GM19043 (cell line): ENCODE data around the gene PSME1.
A peak's percentile ranks its signal among the peaks of the same experiment; 100 is the strongest.

Experiments
- ATAC-seq: cut with Tn5 transposase; IDR thresholded peaks from one replicate; pipeline ENCODE4 v1.9.1; 2021; ENCODE audit warnings: low read depth; ENCODE audit not compliant: unreplicated experiment

PSME1 gene

GRCh38 chr14:24164518-24164991 is 28.6 kb downstream of the PSME1 start:
- no peak for ATAC-seq

DNA sequence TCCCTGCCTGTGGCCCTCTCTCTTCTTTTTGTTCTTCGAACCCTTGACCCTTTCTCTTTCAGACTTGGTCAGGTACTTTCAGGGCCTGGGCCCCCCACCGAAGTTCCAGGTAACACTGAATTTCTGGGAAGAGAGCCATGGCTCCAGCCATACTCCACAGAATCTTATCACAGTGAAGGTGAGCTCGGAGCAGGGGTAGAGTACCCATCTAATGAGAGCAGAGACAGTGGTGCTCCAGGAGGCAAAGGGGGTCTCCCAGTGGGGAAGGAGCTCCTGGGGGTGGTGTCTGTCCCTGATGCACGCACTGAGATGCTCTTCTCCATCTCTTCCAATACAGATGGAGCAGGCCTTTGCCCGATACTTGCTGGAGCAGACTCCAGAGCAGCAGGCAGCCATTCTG is 29.8 kb downstream of the PSME1 start:
- no peak for ATAC-seq

DNA sequence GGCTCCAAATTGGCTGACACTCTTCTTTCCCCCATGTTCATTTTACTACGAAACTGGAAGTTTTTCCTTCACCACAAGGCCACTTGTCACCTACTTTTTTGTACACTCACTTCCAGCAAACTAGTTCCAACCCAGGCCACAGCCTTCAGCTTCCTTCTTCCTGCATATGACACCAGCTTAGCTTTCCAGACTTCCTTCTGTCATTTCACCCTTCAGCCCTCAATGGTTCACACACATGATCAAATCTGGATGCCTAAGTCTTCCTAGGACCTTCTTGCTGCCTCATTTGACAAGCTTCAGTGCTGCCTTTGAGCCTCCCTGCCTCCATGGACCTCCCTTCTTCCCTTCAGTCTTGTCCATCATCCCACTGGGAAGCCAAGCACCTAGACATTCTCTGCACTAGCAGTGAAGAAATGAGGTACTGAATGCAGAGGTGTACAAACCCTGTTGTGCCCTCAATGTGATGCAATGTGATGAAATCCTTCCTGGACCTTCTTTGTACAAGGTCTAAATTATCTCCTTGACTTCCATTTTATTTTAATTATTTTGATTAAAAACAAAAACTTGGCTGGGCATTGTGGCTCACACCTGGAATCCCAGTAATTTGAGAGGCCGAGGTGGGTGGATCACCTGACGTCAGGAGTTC is 31.6 kb downstream of the PSME1 start:
- no peak for ATAC-seq

DNA sequence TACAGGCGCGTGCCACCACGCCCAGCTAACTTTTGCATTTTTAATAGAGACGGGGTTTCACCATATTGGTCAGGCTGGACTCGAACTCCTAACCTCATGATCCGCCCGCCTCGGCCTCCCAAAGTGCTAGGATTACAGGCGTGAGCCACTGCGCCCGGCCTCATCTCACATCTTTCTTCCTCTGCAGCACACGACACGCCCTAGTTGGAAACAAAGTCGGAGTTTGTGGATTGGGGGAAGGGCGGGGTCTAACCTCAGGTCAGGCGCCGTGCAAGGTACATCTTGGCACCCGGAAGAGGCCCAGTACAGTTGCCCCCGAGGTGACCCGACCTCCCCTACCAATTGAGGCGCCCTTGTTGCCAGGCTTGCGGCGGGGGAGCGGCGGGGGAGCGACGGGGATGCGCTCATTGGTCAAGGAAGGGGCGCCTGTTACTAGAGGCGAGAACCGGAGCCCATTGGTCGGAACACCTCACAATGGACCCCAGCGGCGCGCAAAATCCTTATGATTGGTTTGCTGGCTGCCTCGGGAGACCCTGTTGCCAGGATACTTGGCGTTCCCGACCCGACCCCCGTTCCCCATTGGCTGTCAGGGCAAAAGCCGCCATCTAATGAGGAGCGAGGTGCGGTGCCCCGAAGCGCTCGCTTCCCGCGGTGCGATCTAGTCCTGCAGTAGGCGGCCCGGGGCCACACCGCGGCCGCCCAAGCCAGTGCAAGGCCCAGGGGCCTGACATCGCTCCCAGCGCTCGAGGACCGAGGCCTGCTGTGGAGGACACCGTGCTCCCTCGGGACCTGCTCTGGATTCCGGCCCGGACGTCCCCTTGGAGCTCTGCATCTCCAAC is 35.6 kb downstream of the PSME1 start, which contains the start of gene REC8:
Gene REC8 (plus strand): TSS at position 659 of the 839 bp plus-strand sequence. CDS start 473 bp downstream, outside the sequence.
- ATAC-seq, result peak; percentile 83

GRCh38 chr14:24172261-24172860 is 36.4 kb downstream of the PSME1 start:
- ATAC-seq, result no peak

DNA sequence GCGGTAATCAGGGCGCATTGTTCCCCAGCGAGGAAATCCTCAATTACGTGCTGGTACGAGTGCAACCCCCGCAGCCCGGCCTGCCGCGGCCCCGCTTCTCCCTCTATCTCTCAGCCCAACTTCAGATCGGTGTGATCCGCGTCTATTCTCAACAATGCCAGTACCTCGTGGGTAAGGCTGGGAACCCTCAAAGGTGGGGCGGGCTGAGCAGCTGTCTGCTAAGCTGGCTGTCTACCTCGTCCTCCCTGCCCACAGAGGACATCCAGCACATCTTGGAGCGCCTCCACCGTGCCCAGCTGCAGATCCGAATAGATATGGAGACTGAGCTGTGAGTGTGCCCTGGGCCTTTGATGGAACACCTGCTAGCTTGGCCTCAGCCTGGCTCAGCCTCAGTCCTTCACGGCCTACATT is 36.9 kb downstream of the PSME1 start:
- ATAC-seq, result no peak

- ATAC-seq, result no peak
These were observed 40.6 kb downstream of the PSME1 start for GRCh38 chr14:24176599-24176998.

GRCh38 chr14:24177041-24177825 is 41.2 kb downstream of the PSME1 start:
- ATAC-seq, result no peak

DNA sequence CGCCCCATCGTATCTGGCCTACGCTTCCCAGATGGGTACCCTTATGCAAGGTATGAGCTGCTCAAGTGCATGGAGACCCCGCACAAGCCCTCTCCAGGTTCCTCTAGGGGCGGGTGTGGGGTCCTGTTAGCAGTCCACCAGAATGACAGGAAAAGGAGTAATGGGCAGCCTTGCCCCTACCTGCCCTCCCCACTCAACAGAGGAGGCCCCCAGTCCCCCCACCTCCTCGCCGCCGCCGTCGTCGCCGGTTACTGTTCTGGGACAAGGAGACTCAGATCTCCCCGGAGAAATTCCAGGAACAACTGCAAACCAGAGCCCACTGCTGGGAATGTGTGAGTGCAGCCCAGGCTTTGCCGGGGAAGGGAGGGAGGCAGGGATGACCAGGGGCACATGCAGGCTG is 41.9 kb downstream of the PSME1 start:
- no peak for ATAC-seq

DNA sequence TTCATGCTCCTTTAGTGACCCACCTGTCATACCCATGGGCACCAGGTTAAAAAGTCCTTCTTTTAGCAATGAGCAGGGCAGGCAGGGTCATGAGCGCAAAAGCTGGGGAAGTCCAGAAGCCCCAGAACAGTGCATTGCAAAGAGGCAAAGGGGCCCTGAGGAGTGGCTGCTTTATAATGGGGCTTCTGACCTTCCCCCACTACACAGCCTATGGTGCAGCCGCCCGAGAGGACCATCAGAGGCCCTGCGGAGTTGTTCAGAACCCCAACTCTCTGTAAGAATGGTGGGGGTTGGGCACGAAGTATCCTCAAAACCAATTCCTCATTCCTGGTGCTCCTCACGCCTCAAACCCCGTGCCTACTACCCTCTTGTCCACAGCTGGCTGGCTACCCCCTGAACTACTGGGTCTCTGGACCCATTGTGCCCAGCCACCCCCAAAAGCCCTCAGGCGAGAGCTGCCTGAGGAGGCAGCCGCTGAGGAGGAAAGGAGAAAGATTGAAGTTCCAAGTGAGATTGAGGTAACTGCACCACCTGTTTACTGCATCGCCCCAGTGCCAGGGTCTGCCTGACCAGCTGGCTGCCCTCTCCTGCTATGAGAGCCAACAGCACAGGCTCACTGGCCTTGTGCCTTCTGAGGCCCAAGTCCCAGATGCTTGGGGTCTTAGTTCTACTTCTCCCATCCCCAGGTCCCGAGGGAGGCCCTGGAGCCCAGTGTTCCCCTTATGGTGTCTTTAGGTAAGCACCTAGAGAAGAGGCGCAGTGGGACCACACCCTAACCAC is 42.6 kb downstream of the PSME1 start:
- ATAC-seq, result no peak

DNA sequence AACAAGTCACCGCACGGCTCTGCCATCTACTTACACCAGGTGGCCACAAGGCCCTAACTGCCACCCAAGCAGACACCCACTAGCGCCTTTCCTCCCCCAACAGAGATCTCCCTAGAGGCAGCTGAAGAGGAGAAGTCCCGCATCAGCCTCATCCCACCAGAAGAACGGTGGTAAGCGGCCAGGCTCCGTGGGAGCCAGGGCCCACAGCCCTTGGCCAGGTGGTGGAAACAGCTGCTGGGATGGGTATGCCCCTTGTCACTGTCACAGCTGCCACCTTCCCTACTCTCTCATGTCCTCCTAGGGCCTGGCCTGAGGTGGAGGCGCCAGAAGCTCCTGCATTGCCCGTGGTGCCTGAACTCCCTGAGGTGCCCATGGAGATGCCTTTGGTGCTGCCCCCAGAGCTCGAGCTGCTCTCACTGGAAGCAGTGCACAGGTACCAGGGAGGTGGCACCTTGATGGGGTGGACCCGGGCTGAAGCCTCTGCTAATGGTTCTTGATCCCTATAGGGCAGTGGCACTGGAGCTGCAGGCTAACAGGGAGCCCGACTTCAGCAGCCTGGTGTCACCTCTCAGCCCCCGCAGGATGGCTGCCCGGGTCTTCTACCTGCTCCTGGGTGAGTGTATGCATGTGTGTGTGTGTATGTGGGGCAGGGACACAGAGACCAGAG is 43.4 kb downstream of the PSME1 start:
- ATAC-seq, result no peak

GRCh38 chr14:24179961-24180796 is 44.2 kb downstream of the PSME1 start:
- ATAC-seq, result no peak

- ATAC-seq, result no peak
These were observed 45.5 kb downstream of the PSME1 start for GRCh38 chr14:24181371-24182077.

DNA sequence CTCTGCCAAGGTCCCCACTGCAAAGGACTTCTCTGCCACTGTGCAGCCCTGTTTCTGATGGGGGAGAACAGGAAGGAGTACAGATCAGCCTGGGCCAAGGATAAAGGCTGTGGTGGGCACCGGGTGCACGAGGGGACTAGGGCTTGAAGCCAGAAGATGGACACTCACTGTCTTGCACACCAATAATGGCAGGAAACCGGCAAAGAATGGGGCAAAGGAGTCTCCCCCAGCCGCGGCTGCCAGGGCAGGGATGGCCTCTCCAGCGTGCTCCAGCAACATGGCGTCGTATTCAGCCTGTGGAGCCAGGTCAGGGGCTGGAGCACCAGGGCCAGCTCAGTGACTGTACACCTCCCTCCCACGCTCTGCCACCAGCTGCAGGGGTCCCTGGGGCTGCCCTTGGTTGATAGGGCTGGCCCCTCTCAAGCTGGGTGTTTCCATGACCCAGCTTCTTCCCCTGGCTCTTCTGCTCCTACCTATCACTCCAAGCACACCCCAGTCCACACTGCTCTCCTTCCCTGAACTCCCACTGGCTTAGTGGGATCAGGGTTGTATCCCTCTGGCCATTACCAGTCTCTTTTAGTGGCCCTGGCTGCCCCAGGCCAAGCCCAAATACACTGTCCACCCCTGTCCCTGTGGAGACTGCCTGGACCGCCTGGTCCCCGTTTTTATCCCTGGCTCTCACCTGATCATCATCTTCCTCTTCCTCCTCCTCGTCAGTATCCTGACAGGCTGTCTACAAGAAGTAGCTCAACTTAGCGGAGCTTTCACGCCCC is 46.3 kb downstream of the PSME1 start:
- no peak for ATAC-seq

GRCh38 chr14:24183014-24183481 is 47.1 kb downstream of the PSME1 start:
- no peak for ATAC-seq

DNA sequence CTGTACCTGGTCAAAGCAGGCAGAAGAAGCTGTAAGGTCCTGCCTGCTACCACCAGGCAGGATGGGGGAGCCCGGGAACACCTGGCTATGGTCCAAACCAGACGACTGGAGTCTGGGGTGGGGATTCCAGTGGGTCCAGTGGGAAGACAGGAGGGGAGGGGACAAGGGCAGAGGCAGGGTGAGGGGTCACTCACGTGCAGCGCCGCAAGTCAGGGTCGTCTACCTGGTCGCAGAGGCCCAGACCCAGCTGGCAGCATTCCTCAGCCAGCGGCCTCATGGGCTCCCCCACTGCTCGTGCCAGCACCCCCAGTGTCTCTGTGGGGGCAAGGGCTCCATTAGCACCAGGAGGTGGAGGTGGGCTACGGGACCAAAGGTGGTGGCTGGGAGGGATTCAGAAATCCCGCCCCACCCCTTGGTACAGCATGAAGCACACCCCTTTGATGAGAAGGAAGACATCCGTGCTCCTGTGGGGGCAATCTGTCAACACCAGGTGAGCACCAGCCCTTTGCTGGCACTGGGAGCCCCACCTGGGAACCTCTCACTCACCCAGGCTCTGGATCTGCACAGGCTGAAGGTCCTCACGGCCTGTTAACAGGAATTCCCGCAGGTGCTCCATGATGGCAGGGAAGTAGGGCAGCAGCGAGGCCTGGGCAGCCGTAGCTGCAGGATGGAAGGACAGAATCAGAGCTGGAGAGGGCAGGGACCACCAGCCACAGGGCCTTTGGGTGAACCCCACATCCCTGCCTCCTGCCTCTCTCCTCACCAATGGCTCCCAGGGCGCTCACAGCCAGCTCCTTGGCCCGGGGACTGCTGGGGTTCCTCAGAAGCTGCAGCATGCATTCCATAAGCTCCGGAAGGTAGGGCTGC is 48.3 kb downstream of the PSME1 start:
- ATAC-seq, result no peak
